Neural cell (in vitro differentiated cells): ENCODE measurements around the gene TIE1. TPM values are rescaled to one million over a fixed set of nuclear protein-coding genes. Genes with fewer than 3 reads are reported as not detected.

Experiments
- H2AFZ ChIP-seq: fragments of 200-600, 300-800 bp; sonication (generic), shearing (Covaris generic); 2 replicates; pipeline ENCODE4 v1.6.0; 2014; ENCODE audit warnings: low read depth, mild to moderate bottlenecking, antibody characterized with exemption, low read length, moderate library complexity
- H3F3A ChIP-seq: fragments of 200-600 bp; shearing (Covaris generic); 2 replicates; pipeline ENCODE4 v1.6.1; 2016; ENCODE audit warnings: mild to moderate bottlenecking, moderate library complexity, mixed read lengths, antibody characterized with exemption, low read length; ENCODE audit not compliant: insufficient read depth, poor library complexity, severe bottlenecking
- H3K27ac ChIP-seq: fragments of 200-600, 300-800 bp; sonication (generic), shearing (Covaris generic); 2 replicates; pipeline ENCODE4 v1.5.1; 2014; ENCODE audit warnings: mild to moderate bottlenecking, low read length, moderate library complexity
- H3K27me3 ChIP-seq: fragments of 300-800, 200-600 bp; sonication (generic), shearing (Covaris generic); 2 replicates; pipeline ENCODE4 v1.6.0; 2014; ENCODE audit warnings: mild to moderate bottlenecking, low read depth, low read length, moderate library complexity; ENCODE audit not compliant: insufficient read depth
- H3K36me3 ChIP-seq: fragments of 300-800, 200-600 bp; sonication (generic), shearing (Covaris generic); 2 replicates; pipeline ENCODE4 v1.5.1; 2014; ENCODE audit warnings: mild to moderate bottlenecking, antibody characterized with exemption, low read length, moderate library complexity; ENCODE audit not compliant: insufficient read depth
- H3K4me2 ChIP-seq: fragments of 300-800, 200-600 bp; sonication (generic), shearing (Covaris generic); 2 replicates; pipeline ENCODE4 v1.6.0; 2014; ENCODE audit warnings: mild to moderate bottlenecking, low read length
- H3K4me3 ChIP-seq: fragments of 300-800, 200-600 bp; sonication (generic), shearing (Covaris generic); 2 replicates; pipeline ENCODE4 v1.5.1; 2014; ENCODE audit warnings: mild to moderate bottlenecking, low read length, moderate library complexity
- H3K79me2 ChIP-seq: fragments of 200-600 bp; shearing (Covaris generic); replicated peaks from 2 replicates; pipeline ENCODE4 v1.6.0; 2014; ENCODE audit warnings: mild to moderate bottlenecking, low read length, moderate library complexity; ENCODE audit not compliant: insufficient read depth
- H3K9ac ChIP-seq: fragments of 300-800, 200-600 bp; sonication (generic), shearing (Covaris generic); 2 replicates; pipeline ENCODE4 v1.6.1; 2016; ENCODE audit warnings: mild to moderate bottlenecking, low read length, mixed read lengths
- H3K9me2 ChIP-seq: fragments of 200-600 bp; shearing (Covaris generic); 2 replicates; pipeline ENCODE4 v1.6.1; 2016; ENCODE audit warnings: mild to moderate bottlenecking, low read length, mixed read lengths; ENCODE audit not compliant: insufficient read depth
- H3K9me3 ChIP-seq: fragments of 200-600, 300-800 bp; sonication (generic), shearing (Covaris generic); 2 replicates; pipeline ENCODE4 v1.6.1; 2016; ENCODE audit warnings: mild to moderate bottlenecking, mixed run types, low read length, moderate library complexity, mixed read lengths
- H4K20me1 ChIP-seq: fragments of 200-600 bp; shearing (Covaris generic); 2 replicates; pipeline ENCODE4 v1.6.1; 2016; ENCODE audit warnings: mild to moderate bottlenecking, mixed run types; ENCODE audit not compliant: insufficient read depth
- CTCF ChIP-seq: fragments of 450-650 bp; IDR thresholded peaks from 2 replicates; pipeline ENCODE4 v1.5.1; 2014; ENCODE audit warnings: antibody characterized with exemption, mild to moderate bottlenecking, moderate library complexity; ENCODE audit not compliant: poor library complexity, severe bottlenecking
- EP300 ChIP-seq: fragments of 450-650 bp; conservative IDR thresholded peaks from 2 replicates; pipeline ENCODE4 v1.6.1; 2014; ENCODE audit warnings: antibody characterized with exemption, mild to moderate bottlenecking, moderate library complexity; ENCODE audit not compliant: poor library complexity, severe bottlenecking
- EZH2 ChIP-seq: fragments of 200-600, 300-800 bp; shearing (Covaris generic), sonication (generic); IDR thresholded peaks from 2 replicates; pipeline ENCODE4 v1.6.1; 2014; ENCODE audit warnings: antibody characterized with exemption, low read length, borderline replicate concordance, mild to moderate bottlenecking; ENCODE audit not compliant: insufficient read depth, poor library complexity, severe bottlenecking
- MXI1 ChIP-seq: fragments of 450-650 bp; conservative IDR thresholded peaks from 2 replicates; pipeline ENCODE4 v1.6.1; 2014; ENCODE audit warnings: antibody characterized with exemption, mild to moderate bottlenecking; ENCODE audit not compliant: poor library complexity, severe bottlenecking
- POLR2AphosphoS5 ChIP-seq: IDR thresholded peaks from 2 replicates; pipeline ENCODE4 v1.6.1; 2012
- RAD21 ChIP-seq: fragments of 450-650 bp; conservative IDR thresholded peaks from 2 replicates; pipeline ENCODE4 v1.6.1; 2014; ENCODE audit warnings: antibody characterized with exemption, mild to moderate bottlenecking, moderate library complexity
- REST ChIP-seq: IDR thresholded peaks from 2 replicates; pipeline ENCODE4 v1.6.1; 2012; ENCODE audit warnings: borderline replicate concordance
- SMC3 ChIP-seq: fragments of 450-650 bp; conservative IDR thresholded peaks from 2 replicates; pipeline ENCODE4 v1.6.1; 2014; ENCODE audit warnings: antibody characterized with exemption, mild to moderate bottlenecking, moderate library complexity; ENCODE audit not compliant: poor library complexity
- TAF1 ChIP-seq: IDR thresholded peaks from 2 replicates; pipeline ENCODE4 v1.6.1; 2012; ENCODE audit warnings: low read depth
- polyA plus RNA-seq: library from polyadenylated mRNA; depleted of rRNA; stranded (reverse); fragments of >200 nt; gene quantifications from 2 replicates; pipeline ENCODE4 v1.2.3, GENCODE V29; 2014

TIE1 gene
- polyA plus RNA-seq, 1 donor from 2014 or later = not detected

GRCh38 chr1:43319288-43319687, 18.5 kb downstream of the TIE1 start:
- Histone ChIP-seq H3K36me3 (no peaks in the 10 kb centered on the region), H3K9me2 (no peaks in the 10 kb centered on the region), H3K9ac (no peak overlapping the region), H4K20me1 (no peaks in the 10 kb centered on the region), H3K4me2 (no peak overlapping the region), H3K9me3 (no peaks in the 10 kb centered on the region), H2AFZ (no peak overlapping the region), H3K27ac (no peak overlapping the region), H3K79me2 (no peaks in the 10 kb centered on the region), H3K4me3 (no peak overlapping the region), H3K27me3 (no peaks in the 10 kb centered on the region), H3F3A (no peaks in the 10 kb centered on the region)
- TF ChIP-seq POLR2AphosphoS5 (no peak), EP300 (no peak), REST (no peak), MXI1 (no peak), SMC3 (no peak), CTCF (no peak), EZH2 (no peak), RAD21 (no peak), TAF1 (no peak)

DNA sequence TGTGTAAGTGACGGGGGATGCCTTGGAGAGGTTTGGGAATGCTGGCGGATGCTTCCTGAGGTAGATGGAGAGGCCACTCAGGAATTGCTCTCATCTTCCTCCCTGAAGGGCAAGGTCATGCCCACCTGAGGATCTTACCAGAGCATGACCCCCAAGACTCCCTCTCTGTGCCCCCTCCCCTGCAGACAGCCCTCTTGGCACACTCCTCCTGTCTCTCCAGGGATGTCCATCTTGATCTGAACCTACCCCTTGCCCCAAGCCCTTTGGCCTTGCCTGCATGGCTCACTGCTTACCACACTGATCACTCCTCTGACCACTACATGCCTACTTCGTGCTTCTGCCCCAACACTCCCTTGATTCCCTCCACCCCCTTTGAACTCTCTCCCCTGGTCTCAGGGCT, 19.0 kb downstream of the TIE1 start:
- Histone ChIP-seq H3K27ac (no peak overlapping the region), H4K20me1 (no peaks in the 10 kb centered on the region)
- TF ChIP-seq TAF1 = no peak
- no peak for TF ChIP-seq MXI1
- TF ChIP-seq EP300 = no peak
- no peak for TF ChIP-seq CTCF
- no peak for TF ChIP-seq RAD21
- no peak for TF ChIP-seq SMC3

More for the DNA sequence above, 19.0 kb downstream of the TIE1 start:
- Histone ChIP-seq H3K27me3 (no peaks in the 10 kb centered on the region), H3K9me3 (no peaks in the 10 kb centered on the region), H3K79me2 (no peaks in the 10 kb centered on the region), H3F3A (no peaks in the 10 kb centered on the region), H3K9ac (no peak overlapping the region), H2AFZ (no peak overlapping the region), H3K4me3 (no peak overlapping the region), H3K9me2 (no peaks in the 10 kb centered on the region), H3K4me2 (no peak overlapping the region), H3K36me3 (no peaks in the 10 kb centered on the region)
